OCI-M2 (cell line): ENCODE measurements around the gene LRRFIP2.

ENCODE experiments used
- DNase-seq: peaks from one replicate; lab custom pipeline; 2025; ENCODE audit not compliant: unreplicated experiment; lab: John Stamatoyannopoulos, UW

Gene LRRFIP2

GRCh38 chr3:37117548-37117947 is 56.8 kb downstream of the LRRFIP2 start:
- DNase-seq: no peak

- no peak for DNase-seq
These were observed 57.4 kb downstream of the LRRFIP2 start for GRCh38 chr3:37116998-37117397.

GRCh38 chr3:37115446-37115845 is 58.9 kb downstream of the LRRFIP2 start:
- DNase-seq: no peak

- no peak for DNase-seq
These were observed 59.9 kb downstream of the LRRFIP2 start for GRCh38 chr3:37114251-37115145.

- no peak for DNase-seq
These were observed 61.4 kb downstream of the LRRFIP2 start for GRCh38 chr3:37112987-37113386.

- no peak for DNase-seq
These were observed 63.2 kb downstream of the LRRFIP2 start for GRCh38 chr3:37111199-37111598.

- no peak for DNase-seq
These were observed 66.5 kb downstream of the LRRFIP2 start for GRCh38 chr3:37107846-37108245.

GRCh38 chr3:37103103-37103808 is 71.1 kb downstream of the LRRFIP2 start:
- no peak for DNase-seq

GRCh38 chr3:37100411-37100810 is 74.0 kb downstream of the LRRFIP2 start:
- no peak for DNase-seq

- DNase-seq: no peak
These were observed 74.9 kb downstream of the LRRFIP2 start for GRCh38 chr3:37099469-37099868.

- DNase-seq: no peak
These were observed 75.5 kb downstream of the LRRFIP2 start for GRCh38 chr3:37098884-37099283.

- no peak for DNase-seq
These were observed 76.6 kb downstream of the LRRFIP2 start for GRCh38 chr3:37097776-37098175.

GRCh38 chr3:37096975-37097374 is 77.4 kb downstream of the LRRFIP2 start:
- DNase-seq: no peak

- no peak for DNase-seq
These were observed 78.1 kb downstream of the LRRFIP2 start for GRCh38 chr3:37096288-37096687.

GRCh38 chr3:37094636-37095035 is 79.7 kb downstream of the LRRFIP2 start:
- no peak for DNase-seq

GRCh38 chr3:37093481-37093880 is 80.9 kb downstream of the LRRFIP2 start:
- DNase-seq: no peak

GRCh38 chr3:37092484-37092883 is 81.9 kb downstream of the LRRFIP2 start:
- DNase-seq: no peak

GRCh38 chr3:37087870-37088269 is 86.5 kb downstream of the LRRFIP2 start:
- no peak for DNase-seq

GRCh38 chr3:37086918-37087317 is 87.5 kb downstream of the LRRFIP2 start:
- DNase-seq: no peak

- DNase-seq: no peak
These were observed 92.1 kb downstream of the LRRFIP2 start for GRCh38 chr3:37082317-37082716.

- no peak for DNase-seq
These were observed 98.4 kb downstream of the LRRFIP2 start for GRCh38 chr3:37075955-37076354.

- DNase-seq: no peak
These were observed 100.2 kb downstream of the LRRFIP2 start for GRCh38 chr3:37074178-37074577.
